Cardiac muscle cell (in vitro differentiated cells and primary cell): Measurements from ENCODE around the gene MAPKAPK2. TPM values are rescaled to one million over a fixed set of nuclear protein-coding genes. Genes with fewer than 3 reads are reported as not detected.

Experiments used
- DNase-seq, 2 donors: peaks; one replicate each; pipeline versions ENCODE4 v3.0.0 to v3.0.0-alpha.2; 2010 to 2017; ENCODE audit warnings: low read depth in 1 of 2, low spot score in 1 of 2
- H3K27ac ChIP-seq: fragments of 200-600 bp; sonication (generic); 2 replicates; pipeline ENCODE4 v1.5.1; 2016
- H3K27me3 ChIP-seq: fragments of 200-600 bp; sonication (generic); 2 replicates; pipeline ENCODE4 v1.6.0; 2016; ENCODE audit warnings: control low read depth
- H3K36me3 ChIP-seq: fragments of 200-600 bp; sonication (generic); 2 replicates; pipeline ENCODE4 v1.5.1; 2016; ENCODE audit warnings: control low read depth
- H3K4me1 ChIP-seq: fragments of 200-600 bp; sonication (generic); 2 replicates; pipeline ENCODE4 v1.8.1; 2017; ENCODE audit warnings: low read depth, mild to moderate bottlenecking, mixed run types
- H3K4me3 ChIP-seq: fragments of 200-600 bp; sonication (generic); 2 replicates; pipeline ENCODE4 v1.5.1; 2016; ENCODE audit warnings: mild to moderate bottlenecking
- H3K9me3 ChIP-seq: fragments of 200-600 bp; sonication (generic); 2 replicates; pipeline ENCODE4 v1.5.1; 2017; ENCODE audit warnings: low read depth, mild to moderate bottlenecking, control low read depth
- CTCF ChIP-seq: IDR thresholded peaks from 2 replicates; pipeline ENCODE4 v1.5.1; 2012; ENCODE audit warnings: low read depth, mild to moderate bottlenecking, low read length
- polyA plus RNA-seq: library from polyadenylated mRNA; unstranded; fragments of >200 nt; fragmentation: Nextera tagmentation; extraction: Ambion mirVana; gene quantifications from 2 replicates; pipeline ENCODE4 v1.2.1, GENCODE V29; 2016
- total RNA-seq: library from RNA; depleted of rRNA; stranded (reverse); fragments of >200 nt; gene quantifications from 2 replicates; pipeline ENCODE4 v1.2.3, GENCODE V29; 2016

Gene MAPKAPK2
- total and polyA plus RNA-seq, 2 experiments from 2014 or later, result 31.4 to 117 TPM

DNA sequence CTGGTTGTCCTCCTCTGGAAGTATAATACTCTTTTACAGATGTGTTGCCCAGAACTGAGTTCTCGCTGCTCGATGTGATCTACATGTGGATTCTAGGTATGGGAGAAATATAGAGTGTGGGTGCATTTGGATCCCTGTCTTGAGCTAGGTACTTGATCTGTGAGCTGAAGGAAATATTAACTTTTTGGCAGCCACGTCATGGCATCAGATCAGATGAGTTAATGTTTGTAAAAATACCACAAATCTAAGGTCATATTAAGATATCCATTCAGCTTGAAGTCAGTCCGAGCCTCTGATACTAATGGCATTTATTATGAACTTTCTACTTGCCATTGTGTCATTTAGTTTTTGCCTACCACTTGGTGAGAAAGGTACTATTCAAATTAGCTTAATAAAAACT is 24.6 kb downstream of the MAPKAPK2 start:
- Histone ChIP-seq H3K9me3 (no peaks in the 10 kb centered on the region), H3K27me3 (no peaks in the 10 kb centered on the region), H3K4me1 (peaks cover 61% of the 10 kb centered on the region), H3K36me3 (no peaks in the 10 kb centered on the region), H3K4me3 (no peak overlapping the region), H3K27ac (no peak overlapping the region)
- no peak for DNase-seq
- no peak for TF ChIP-seq CTCF

GRCh38 chr1:206709772-206710459 is 25.2 kb downstream of the MAPKAPK2 start:
- peak overlapping the region; percentile 24 for H3K27ac ChIP-seq
- no peaks in the 10 kb centered on the region for H3K36me3 ChIP-seq
- TF ChIP-seq CTCF, result no peak
- H3K27me3 ChIP-seq, result no peaks in the 10 kb centered on the region
- no peaks in the 10 kb centered on the region for H3K9me3 ChIP-seq
- no peak for DNase-seq
- H3K4me3 ChIP-seq, result no peak overlapping the region
- peaks cover 58% of the 10 kb centered on the region for H3K4me1 ChIP-seq

DNA sequence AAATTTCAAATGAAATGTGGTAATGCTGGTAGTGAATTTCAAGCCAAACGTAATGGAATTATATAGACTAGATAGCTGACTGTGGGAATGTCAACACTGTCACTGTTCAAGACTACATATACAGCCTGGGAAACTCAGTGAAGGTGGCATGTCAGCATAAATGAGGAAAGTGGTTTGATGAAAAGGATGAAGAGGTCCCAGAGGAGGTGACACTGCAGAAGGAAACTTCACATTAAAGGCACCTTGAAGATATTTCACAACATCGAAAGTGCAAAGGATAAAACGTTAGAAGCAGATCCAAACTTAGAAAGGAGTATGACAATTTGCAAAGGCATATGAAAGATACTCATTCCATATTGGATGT is 25.7 kb downstream of the MAPKAPK2 start:
- H3K36me3 ChIP-seq, result no peaks in the 10 kb centered on the region
- H3K4me3 ChIP-seq, result no peak overlapping the region
- H3K27me3 ChIP-seq, result no peaks in the 10 kb centered on the region
- no peak for DNase-seq
- no peak for TF ChIP-seq CTCF
- no peaks in the 10 kb centered on the region for H3K9me3 ChIP-seq
- H3K4me1 ChIP-seq, result peaks cover 54% of the 10 kb centered on the region
- H3K27ac ChIP-seq, result peak overlapping the region; percentile 24

- H3K9me3 ChIP-seq, result no peaks in the 10 kb centered on the region
- no peaks in the 10 kb centered on the region for H3K36me3 ChIP-seq
- no peak for TF ChIP-seq CTCF
- DNase-seq, result no peak
- H3K27me3 ChIP-seq, result no peaks in the 10 kb centered on the region
- peak overlapping the region; percentile 4 for H3K27ac ChIP-seq
- no peak overlapping the region for H3K4me3 ChIP-seq
- H3K4me1 ChIP-seq, result peaks cover 64% of the 10 kb centered on the region
Observed at GRCh38 chr1:206713070-206713469, 28.4 kb downstream of the MAPKAPK2 start.

GRCh38 chr1:206713910-206714312 is 29.2 kb downstream of the MAPKAPK2 start:
- H3K4me3 ChIP-seq, result no peak overlapping the region
- DNase-seq, result no peak

More at GRCh38 chr1:206713910-206714312, 29.2 kb downstream of the MAPKAPK2 start:
- Histone ChIP-seq H3K9me3 (no peaks in the 10 kb centered on the region), H3K36me3 (no peaks in the 10 kb centered on the region), H3K4me1 (peaks cover 60% of the 10 kb centered on the region), H3K27ac (peak overlapping the region; percentile 36), H3K27me3 (no peaks in the 10 kb centered on the region)
- no peak for TF ChIP-seq CTCF
